Breast epithelium (tissue), 4 donors: Measurements from ENCODE around the gene ACAN. TPM values are rescaled to one million over a fixed set of nuclear protein-coding genes. Genes with fewer than 3 reads are reported as not detected.

Experiments
- DNase-seq, 2 donors: peaks; one replicate each; pipeline ENCODE4 v3.0.0-alpha.2; 2019; ENCODE audit warnings: low spot score in 2 of 2
- H3K27ac ChIP-seq, 2 donors: fragments of 200-600 bp; sonication (generic) in 1 of 2; one replicate each; pipeline ENCODE4 v1.5.1; 2016 to 2019; ENCODE audit warnings: mild to moderate bottlenecking in 1 of 2
- H3K27me3 ChIP-seq, 2 donors: fragments of 200-600 bp; sonication (generic) in 1 of 2; one replicate each; pipeline versions ENCODE4 v1.5.1 to v1.6.0; 2017 to 2019; ENCODE audit warnings: control low read depth in 1 of 2, mild to moderate bottlenecking in 1 of 2
- H3K36me3 ChIP-seq: fragments of 200-600 bp; one replicate; pipeline ENCODE4 v1.5.1; 2019
- H3K4me1 ChIP-seq, 2 donors: fragments of 200-600 bp; sonication (generic); one replicate each; pipeline ENCODE4 v1.5.1; 2016 to 2019; ENCODE audit warnings: control low read depth in 1 of 2
- H3K4me3 ChIP-seq, 3 donors: fragments of 200-600 bp; sonication (generic); 1 replicate in 2 of 3; 2 replicates in 1 of 3; pipeline ENCODE4 v1.5.1; 2016 to 2019; ENCODE audit warnings: mild to moderate bottlenecking in 3 of 3, moderate library complexity in 2 of 3
- H3K9me3 ChIP-seq, 2 donors: fragments of 200-600 bp; sonication (generic) in 1 of 2; one replicate each; pipeline ENCODE4 v1.5.1; 2016 to 2019; ENCODE audit warnings: control low read depth in 1 of 2
- CTCF ChIP-seq, 3 donors: fragments of 450-650 bp; IDR thresholded peaks; one replicate each; pipeline ENCODE4 v1.5.1; 2016 to 2017; ENCODE audit warnings: antibody characterized with exemption in 3 of 3, mild to moderate bottlenecking in 3 of 3, moderate library complexity in 3 of 3
- POLR2A ChIP-seq: fragments of 450-650 bp; IDR thresholded peaks from one replicate; pipeline ENCODE4 v1.6.1; 2016; ENCODE audit warnings: antibody characterized with exemption, mild to moderate bottlenecking, moderate library complexity
- POLR2AphosphoS5 ChIP-seq, 3 donors: sonication (generic); formaldehyde crosslinking; IDR thresholded peaks; one replicate each; pipeline ENCODE4 v1.6.1; 2017; ENCODE audit warnings: antibody characterized with exemption in 3 of 3
- intact Hi-C: fragments of 100-400 bp; cut with DNase I; formaldehyde crosslinking; loops from one replicate; pipeline ENCODE4 v1.15.1; 2023; ENCODE audit warnings: low total_unique reads
- total RNA-seq, 3 donors: library from RNA; depleted of rRNA; stranded (reverse); fragments of >200 nt; gene quantifications; one replicate each; pipeline ENCODE4 v1.1.0, GENCODE V29; 2016

ACAN gene
- total RNA-seq, 3 donors from 2014 or later = under 0.01 TPM; not detected in 2

GRCh38 chr15:88791637-88792036 lies 11.6 kb upstream of the ACAN start:
- peaks cover 0 to 4% of the 10 kb centered on the region in 2 donors for H3K9me3 ChIP-seq
- H3K36me3 ChIP-seq = no peaks in the 10 kb centered on the region
- H3K4me1 ChIP-seq = no peaks in the 10 kb centered on the region
- no peak for DNase-seq
- no peak overlapping the region for H3K27ac ChIP-seq
- no peak for TF ChIP-seq POLR2A
- no peak for TF ChIP-seq CTCF (IDR thresholded peaks at IDR 0.05)
- TF ChIP-seq POLR2AphosphoS5 (IDR thresholded peaks at IDR 0.05) = no peak
- no peak overlapping the region for H3K4me3 ChIP-seq
- intact Hi-C loops = no loop called here
- H3K27me3 ChIP-seq = peaks cover 0 to 36% of the 10 kb centered on the region in 2 donors

GRCh38 chr15:88792342-88793282 lies 10.6 kb upstream of the ACAN start:
- no peaks in the 10 kb centered on the region for H3K36me3 ChIP-seq
- H3K27me3 ChIP-seq = peaks cover 0 to 36% of the 10 kb centered on the region in 2 donors
- TF ChIP-seq POLR2A (no peak), CTCF (IDR thresholded peaks at IDR 0.05) (no peak)
- no peak for DNase-seq
- no peak overlapping the region for H3K27ac ChIP-seq
- no peaks in the 10 kb centered on the region for H3K4me1 ChIP-seq
- intact Hi-C loops = no loop called here
- H3K9me3 ChIP-seq = no peaks in the 10 kb centered on the region
- H3K4me3 ChIP-seq = no peak overlapping the region

- Histone ChIP-seq H3K4me3 (no peak overlapping the region), H3K9me3 (no peaks in the 10 kb centered on the region), H3K27me3 (peaks cover 0 to 36% of the 10 kb centered on the region in 2 donors), H3K36me3 (no peaks in the 10 kb centered on the region), H3K4me1 (no peaks in the 10 kb centered on the region), H3K27ac (no peak overlapping the region)
- DNase-seq = no peak
- TF ChIP-seq POLR2A (no peak), CTCF (IDR thresholded peaks at IDR 0.05) (no peak)
- intact Hi-C loops = no loop called here
These were observed 9.2 kb upstream of the ACAN start for GRCh38 chr15:88794001-88794400.

- intact Hi-C loops = no loop called here
- DNase-seq = no peak
- TF ChIP-seq POLR2A (no peak), CTCF (IDR thresholded peaks at IDR 0.05) (no peak), POLR2AphosphoS5 (IDR thresholded peaks at IDR 0.05) (no peak)
- Histone ChIP-seq H3K36me3 (no peaks in the 10 kb centered on the region), H3K27me3 (peaks cover 0 to 53% of the 10 kb centered on the region in 2 donors), H3K9me3 (no peaks in the 10 kb centered on the region), H3K27ac (no peak overlapping the region), H3K4me3 (no peak overlapping the region), H3K4me1 (no peaks in the 10 kb centered on the region)
These were observed 5.4 kb upstream of the ACAN start for GRCh38 chr15:88797663-88798339.

- H3K27me3 ChIP-seq = peaks cover 0 to 54% of the 10 kb centered on the region in 2 donors
- no peaks in the 10 kb centered on the region for H3K4me1 ChIP-seq
- no peak overlapping the region for H3K4me3 ChIP-seq
- H3K9me3 ChIP-seq = no peaks in the 10 kb centered on the region
- no peak overlapping the region for H3K27ac ChIP-seq
- H3K36me3 ChIP-seq = no peaks in the 10 kb centered on the region
- no peak for TF ChIP-seq POLR2A
- no peak for TF ChIP-seq CTCF (IDR thresholded peaks at IDR 0.05)
- no peak for TF ChIP-seq POLR2AphosphoS5 (IDR thresholded peaks at IDR 0.05)
- intact Hi-C loops = no loop called here
- DNase-seq = no peak
These were observed 3.9 kb upstream of the ACAN start for GRCh38 chr15:88799341-88799740.
